T-helper 1 cell (primary cell): ENCODE data around the gene AHSP.
"Not testable (repeated sequence)": the region's sequence is repeated elsewhere in the genome, so short reads cannot be mapped to it uniquely, and the experiment has no call there.

Source experiments
- DNase-seq, 5 donors: peaks; one replicate each; pipeline ENCODE4 v3.0.0-alpha.2; 2012 to 2020

The AHSP gene

GRCh38 chr16:31532120-31532519, 4.4 kb downstream of the AHSP start:
- no peak for DNase-seq

DNA sequence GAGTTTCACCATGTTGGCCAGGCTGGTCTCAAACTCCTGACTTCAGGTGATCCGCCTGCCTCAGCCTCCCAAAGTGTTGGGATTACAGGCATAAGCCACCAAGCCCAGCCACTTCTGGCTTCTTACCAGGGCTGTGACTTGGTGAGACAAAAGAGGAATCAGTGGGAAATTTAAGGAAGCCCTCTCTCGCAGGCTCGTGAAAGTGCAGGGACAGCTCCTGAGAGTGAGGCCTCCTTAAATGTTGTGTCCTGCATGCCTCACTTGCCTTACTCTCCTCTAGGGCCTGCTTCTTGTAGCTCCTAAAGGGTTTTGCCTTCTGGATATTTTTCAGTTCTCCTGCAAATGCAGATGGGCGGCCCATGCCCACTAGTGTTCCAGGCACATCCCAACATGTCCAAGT, 5.2 kb downstream of the AHSP start:
- no peak for DNase-seq

DNA sequence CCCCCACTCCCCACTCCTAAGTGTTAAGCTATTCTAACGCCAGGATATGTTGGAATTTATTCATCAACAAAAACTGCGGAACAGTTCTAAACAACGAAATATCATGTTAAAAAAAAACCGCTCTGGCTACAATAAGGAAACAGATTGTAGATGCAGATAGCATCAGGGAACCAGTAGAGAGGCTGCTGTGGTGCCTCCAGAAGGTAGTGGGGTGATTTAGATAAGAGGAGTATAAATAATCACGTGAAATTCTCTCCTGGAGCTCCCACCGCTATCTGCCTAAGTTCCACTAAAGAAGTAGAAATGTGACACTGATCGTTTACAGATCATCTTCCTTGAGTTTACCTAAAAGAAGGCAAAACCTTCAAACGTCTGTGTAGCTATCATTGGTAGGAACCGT, 8.0 kb downstream of the AHSP start:
- no peak for DNase-seq

GRCh38 chr16:31536804-31537361, 9.2 kb downstream of the AHSP start:
- DNase-seq, result no peak

DNA sequence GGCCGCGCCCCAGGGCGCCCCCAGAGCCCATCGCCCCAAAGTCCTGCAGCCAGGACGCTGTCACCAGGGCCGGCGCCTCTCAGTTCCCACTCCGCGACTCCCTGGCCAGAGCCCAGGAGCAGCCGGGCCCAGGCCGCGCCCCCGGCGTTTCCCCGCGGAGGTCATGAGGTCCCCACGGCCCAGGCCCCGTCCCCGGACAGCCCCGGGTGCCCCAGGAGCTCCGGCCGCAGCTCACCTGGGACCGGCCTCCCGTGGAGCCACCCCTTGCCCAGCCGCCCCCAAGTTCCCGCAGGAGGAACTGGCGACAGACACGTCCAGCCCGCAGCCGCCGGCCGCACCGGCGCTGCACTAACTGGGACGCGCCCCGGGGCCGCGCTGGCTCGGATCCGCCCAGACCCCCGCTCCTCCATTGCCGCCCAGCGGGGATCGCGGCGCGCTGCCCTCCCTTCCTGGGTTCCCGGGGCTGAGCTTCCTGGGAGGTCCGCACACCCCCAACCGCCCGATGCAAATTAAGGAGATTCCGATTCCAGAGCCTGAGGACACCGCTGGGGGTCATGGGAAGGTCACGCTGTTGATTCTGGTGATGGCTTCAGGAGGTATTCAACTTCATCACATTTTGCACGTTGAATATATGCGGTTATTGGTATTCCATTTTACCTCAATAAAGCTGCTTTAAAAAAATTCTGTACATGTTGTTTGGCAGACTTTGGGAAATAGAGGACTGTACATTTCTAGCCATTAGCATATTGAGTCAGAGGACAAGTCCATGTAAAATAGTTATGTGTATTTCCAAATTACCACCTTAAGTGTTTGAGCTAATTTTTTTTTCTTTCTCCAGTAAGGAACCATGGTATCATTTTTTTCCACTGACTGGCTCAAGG, 9.9 kb downstream of the AHSP start:
- DNase-seq, result no peak

GRCh38 chr16:31538243-31538598, 10.5 kb downstream of the AHSP start:
- not testable (repeated sequence) for DNase-seq

- DNase-seq, result not testable (repeated sequence)
These were observed 12.1 kb downstream of the AHSP start for GRCh38 chr16:31539762-31540161.

- no peak for DNase-seq
These were observed 15.1 kb downstream of the AHSP start for GRCh38 chr16:31542763-31543162.

GRCh38 chr16:31561426-31562233, 33.9 kb downstream of the AHSP start:
- no peak for DNase-seq

- DNase-seq, result no peak
These were observed 41.1 kb downstream of the AHSP start for GRCh38 chr16:31568577-31569359.

GRCh38 chr16:31569360-31569717, 41.6 kb downstream of the AHSP start:
- no peak for DNase-seq

DNA sequence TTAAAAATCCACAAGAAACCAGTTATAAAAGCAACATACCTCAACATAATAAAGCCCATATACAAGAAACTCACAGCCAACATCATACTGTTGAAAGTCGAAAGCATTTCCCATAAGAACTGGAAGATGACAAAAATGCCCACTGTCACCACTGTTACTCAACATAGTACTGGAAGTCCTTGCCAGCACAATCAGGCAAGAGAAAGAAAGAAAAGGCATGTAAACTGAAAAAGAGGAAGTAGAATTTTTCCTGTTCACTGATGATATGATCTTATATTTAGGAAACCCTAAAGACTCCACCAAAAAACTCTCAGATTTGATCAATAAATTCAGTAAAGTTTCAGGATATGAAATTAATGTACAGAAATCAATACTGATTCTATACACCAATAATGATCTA, 45.1 kb downstream of the AHSP start:
- no peak for DNase-seq

DNA sequence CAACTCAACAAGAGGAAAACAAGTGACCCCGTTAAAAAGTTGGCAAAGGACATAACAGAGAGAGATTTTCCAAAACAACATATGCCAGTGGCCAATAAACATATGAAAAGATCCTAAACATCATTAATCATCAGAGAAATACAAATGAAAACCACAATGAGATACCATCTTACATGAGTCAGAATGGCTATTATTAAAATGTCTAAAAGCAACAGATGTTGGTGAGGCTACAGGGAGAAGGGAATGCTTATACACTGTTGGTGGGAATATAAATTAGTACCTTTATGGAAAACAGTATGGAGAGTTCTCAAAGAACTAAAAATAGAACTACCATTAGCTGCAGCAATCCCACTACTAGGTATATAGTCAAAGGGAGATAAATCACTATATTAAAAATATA, 46.5 kb downstream of the AHSP start:
- not testable (repeated sequence) for DNase-seq

DNA sequence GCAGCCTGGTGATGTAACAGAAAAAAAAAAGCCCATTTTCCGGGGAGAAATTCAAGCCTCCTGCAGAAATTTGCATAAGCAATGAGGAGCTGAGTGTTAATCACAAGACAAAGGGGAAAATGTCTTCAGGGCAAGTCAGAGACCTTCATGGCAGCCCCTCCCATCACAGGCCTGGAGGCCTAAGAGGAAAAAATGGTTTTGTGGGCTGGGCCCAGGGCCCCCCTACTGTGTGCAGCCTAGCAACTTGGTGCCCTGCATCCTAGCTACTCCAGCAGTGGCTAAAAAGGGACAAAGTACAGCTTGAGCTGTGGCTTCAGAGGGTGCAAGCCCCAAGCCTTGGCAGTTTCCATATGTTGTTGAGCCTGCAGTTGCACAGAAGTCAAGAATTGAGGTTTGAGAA, 49.7 kb downstream of the AHSP start:
- no peak for DNase-seq
